WI38 (cell line): ENCODE measurements around the gene ERGIC1.

Experiments
- H3K4me3 ChIP-seq: 2 replicates; pipeline ENCODE4 v1.5.1; 2011; ENCODE audit warnings: low read depth, mild to moderate bottlenecking, control low read depth, low read length
- CTCF ChIP-seq: IDR thresholded peaks from 2 replicates; pipeline ENCODE4 v1.5.1; 2012; ENCODE audit warnings: low read depth, mild to moderate bottlenecking, control low read depth, low read length

Gene ERGIC1

GRCh38 chr5:172941067-172941516 is 107.0 kb downstream of the ERGIC1 start:
- no peak for TF ChIP-seq CTCF
- no peak overlapping the region for H3K4me3 ChIP-seq

- no peak for TF ChIP-seq CTCF
- no peak overlapping the region for H3K4me3 ChIP-seq
These were observed 108.5 kb downstream of the ERGIC1 start for GRCh38 chr5:172942556-172942955.

GRCh38 chr5:172943283-172943841 is 109.3 kb downstream of the ERGIC1 start:
- no peak for TF ChIP-seq CTCF

GRCh38 chr5:172943906-172944305 is 109.9 kb downstream of the ERGIC1 start:
- no peak overlapping the region for H3K4me3 ChIP-seq
- TF ChIP-seq CTCF = no peak

More at GRCh38 chr5:172943283-172943841, 109.3 kb downstream of the ERGIC1 start:
- H3K4me3 ChIP-seq = no peak overlapping the region

GRCh38 chr5:172944741-172945140 is 110.7 kb downstream of the ERGIC1 start:
- no peak for TF ChIP-seq CTCF
- H3K4me3 ChIP-seq = no peak overlapping the region

GRCh38 chr5:172945151-172945550 is 111.1 kb downstream of the ERGIC1 start:
- H3K4me3 ChIP-seq = no peak overlapping the region
- TF ChIP-seq CTCF = no peak

- no peak for TF ChIP-seq CTCF
- no peak overlapping the region for H3K4me3 ChIP-seq
These were observed 112.1 kb downstream of the ERGIC1 start for GRCh38 chr5:172946146-172946545.
